HG03108 (cell line): ENCODE measurements around the gene TECTA.
"Not testable (repeated sequence)": the region's sequence is repeated elsewhere in the genome, so short reads cannot be mapped to it uniquely, and the experiment has no call there.

Experiments used
- ATAC-seq: cut with Tn5 transposase; IDR thresholded peaks from one replicate; pipeline ENCODE4 v1.9.1; 2021; ENCODE audit warnings: moderate library complexity; ENCODE audit not compliant: unreplicated experiment

The TECTA gene

GRCh38 chr11:121161349-121161917 is 60.4 kb downstream of the TECTA start:
- no peak for ATAC-seq

GRCh38 chr11:121163658-121164308 is 62.7 kb downstream of the TECTA start:
- no peak for ATAC-seq

DNA sequence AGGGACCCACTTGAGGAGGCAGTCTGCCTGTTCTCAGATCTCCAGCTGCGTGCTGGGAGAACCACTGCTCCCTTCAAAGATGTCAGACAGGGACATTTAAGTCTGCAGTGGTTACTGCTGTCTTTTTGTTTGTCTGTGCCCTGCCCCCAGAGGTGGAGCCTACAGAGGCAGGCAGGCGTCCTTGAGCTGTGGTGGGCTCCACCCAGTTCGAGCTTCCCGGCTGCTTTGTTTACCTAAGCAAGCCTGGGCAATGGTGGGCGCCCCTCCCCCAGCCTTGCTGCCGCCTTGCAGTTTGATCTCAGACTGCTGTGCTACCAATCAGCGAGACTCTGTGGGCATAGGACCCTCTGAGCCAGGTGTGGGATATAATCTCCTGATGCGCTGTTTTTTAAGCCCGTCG is 76.6 kb downstream of the TECTA start:
- ATAC-seq: not testable (repeated sequence)

DNA sequence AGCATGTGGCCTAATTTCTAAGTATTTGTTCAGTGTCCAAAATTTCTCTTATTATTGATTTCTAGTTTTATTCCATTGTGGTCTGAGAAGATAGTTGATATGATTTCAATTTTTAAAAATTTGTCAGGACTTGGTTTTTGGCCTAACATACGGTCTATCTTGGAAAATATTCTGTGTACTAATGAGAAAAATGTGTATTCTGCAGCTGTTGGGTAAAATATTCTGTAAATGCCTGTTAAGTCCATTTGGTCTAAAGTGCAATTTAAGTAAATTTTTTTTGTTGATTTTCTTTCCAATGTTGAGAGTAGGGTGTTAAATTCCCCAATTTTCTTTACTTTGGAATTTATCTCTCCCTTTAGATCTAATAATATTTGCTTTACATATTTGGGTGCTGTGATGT is 78.3 kb downstream of the TECTA start:
- ATAC-seq: no peak

- ATAC-seq: no peak
Measured at GRCh38 chr11:121180183-121180582, 79.1 kb downstream of the TECTA start.

- no peak for ATAC-seq
Measured at GRCh38 chr11:121188776-121189175, 87.7 kb downstream of the TECTA start.

DNA sequence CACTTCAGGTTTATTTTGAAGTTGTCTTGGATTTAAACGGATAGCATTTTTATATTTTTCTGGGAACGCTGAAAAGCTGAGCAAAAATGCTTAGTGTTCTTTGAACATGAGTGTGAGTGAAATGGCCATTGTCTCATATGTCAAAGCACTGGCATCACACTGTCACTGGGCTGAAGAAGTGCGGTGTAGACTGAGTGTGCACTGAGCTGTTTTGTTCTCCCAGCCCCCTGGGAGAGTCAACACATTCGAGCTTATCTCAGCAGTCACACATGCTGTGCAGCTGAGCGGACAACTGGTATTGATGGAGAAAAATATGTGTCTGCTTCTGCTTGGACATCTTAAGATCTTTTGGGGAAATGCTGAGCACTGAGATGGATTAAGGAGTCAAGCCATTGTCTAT is 90.8 kb downstream of the TECTA start:
- no peak for ATAC-seq

DNA sequence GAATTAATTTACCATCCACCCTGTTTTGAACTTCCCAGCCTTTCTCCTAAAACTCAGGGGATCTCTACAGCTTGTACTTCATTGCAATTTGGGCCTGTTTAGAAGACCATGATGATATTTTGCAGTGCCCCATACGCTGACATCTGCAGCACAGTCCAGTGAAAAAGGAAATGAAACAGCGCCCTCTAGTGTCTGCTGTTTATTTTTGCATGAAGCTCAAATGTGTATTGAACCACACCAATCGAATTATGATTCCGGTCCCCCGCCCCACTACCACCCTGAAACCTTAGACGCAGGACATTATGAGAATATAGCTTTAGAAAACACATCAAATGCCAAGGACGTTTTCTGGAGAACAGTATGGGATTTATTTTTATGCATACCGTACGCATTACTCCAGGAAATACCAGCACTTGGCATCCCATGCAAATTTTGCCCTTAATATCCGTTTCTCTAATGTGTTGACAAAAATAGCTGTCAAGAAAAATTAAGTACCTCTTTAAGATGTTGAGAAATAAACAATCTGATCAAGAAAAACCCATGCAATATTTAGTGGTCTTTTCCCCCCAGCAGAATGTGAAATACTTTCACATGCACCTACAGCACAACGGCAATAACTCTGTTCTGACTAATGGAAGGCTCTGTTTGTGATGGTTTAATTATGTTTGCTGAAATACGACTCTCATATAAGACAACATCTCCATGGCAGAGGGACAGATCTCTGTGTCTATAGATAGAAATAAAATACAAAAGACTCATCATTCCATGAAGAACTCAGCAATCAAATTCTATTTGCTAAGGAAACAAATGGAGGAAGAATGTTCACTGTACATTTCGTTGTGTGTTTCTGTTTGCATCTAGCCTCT is 93.9 kb downstream of the TECTA start:
- ATAC-seq: no peak

GRCh38 chr11:121198491-121198890 is 97.4 kb downstream of the TECTA start:
- ATAC-seq: no peak

GRCh38 chr11:121199516-121199915 is 98.5 kb downstream of the TECTA start:
- ATAC-seq: no peak

DNA sequence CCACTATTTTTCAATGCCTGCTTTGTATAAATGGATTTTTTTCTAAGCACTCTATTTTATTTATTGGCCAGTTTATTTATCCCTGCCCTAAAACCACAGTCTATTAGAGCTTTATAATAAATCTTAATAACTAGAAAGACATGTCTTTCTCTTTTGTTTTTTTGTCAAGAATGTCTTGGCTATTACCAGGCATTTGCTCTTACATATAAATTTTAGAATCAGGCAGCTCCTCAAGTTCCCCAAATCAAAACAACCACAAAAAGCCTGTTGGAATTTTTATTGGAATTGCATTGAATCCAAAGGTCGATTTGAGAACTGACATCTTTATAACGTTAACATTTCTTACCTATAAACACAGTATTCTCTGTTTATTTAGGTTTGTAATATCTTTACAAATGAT is 105.8 kb downstream of the TECTA start:
- no peak for ATAC-seq

DNA sequence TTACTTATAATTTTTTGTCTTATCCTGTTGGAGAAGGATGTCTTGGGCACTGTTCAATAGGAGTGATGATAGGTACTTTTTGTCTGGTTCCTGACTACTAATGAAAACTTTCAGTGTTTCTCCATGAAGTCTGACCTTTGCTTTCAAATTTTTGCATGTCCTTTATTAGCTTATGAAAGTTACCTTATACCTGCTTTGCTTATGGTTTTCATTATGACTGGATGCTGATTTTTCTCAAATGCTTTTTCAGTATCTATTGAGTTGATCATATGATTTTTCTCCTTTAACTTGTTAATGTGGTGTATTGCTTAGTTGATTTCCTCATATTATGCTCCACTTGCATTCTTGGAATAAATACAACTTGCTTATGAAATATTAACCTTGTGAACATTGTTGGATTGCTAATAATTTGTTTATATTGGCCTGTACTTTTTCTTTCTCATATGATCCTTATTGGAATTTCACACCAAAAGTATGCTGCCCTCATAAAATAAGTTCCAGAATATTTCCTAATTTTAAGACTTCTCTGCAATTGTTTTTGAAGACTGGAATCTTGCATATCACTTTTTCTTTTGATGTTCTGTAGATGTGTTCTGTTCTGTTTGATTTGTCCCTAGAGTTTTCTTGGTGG is 106.6 kb downstream of the TECTA start:
- peak; percentile 64 for ATAC-seq

- ATAC-seq: no peak
Measured at GRCh38 chr11:121210445-121211080, 109.5 kb downstream of the TECTA start.

DNA sequence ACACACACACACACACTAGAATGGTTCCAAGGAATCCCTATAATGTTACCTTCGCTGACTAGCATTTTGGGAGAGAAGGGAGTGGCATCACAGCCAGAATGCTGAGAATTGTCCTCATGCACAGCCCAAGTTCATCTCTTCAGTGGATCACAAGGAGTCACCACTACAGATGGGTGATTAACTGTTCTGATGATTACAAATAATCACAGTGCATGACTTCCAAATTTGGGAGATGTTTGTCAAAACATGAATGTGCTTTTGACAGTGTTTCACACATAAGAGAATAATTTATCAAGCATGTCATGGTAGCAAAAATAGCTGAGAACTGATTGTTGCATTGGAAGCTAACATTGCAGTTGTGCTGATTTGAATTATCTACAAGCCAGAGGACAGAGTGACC is 110.6 kb downstream of the TECTA start:
- no peak for ATAC-seq

GRCh38 chr11:121212536-121213361 is 111.7 kb downstream of the TECTA start:
- ATAC-seq: no peak

- no peak for ATAC-seq
Measured at GRCh38 chr11:121213362-121213893, 112.4 kb downstream of the TECTA start.

- no peak for ATAC-seq
Measured at GRCh38 chr11:121214861-121215260, 113.8 kb downstream of the TECTA start.

DNA sequence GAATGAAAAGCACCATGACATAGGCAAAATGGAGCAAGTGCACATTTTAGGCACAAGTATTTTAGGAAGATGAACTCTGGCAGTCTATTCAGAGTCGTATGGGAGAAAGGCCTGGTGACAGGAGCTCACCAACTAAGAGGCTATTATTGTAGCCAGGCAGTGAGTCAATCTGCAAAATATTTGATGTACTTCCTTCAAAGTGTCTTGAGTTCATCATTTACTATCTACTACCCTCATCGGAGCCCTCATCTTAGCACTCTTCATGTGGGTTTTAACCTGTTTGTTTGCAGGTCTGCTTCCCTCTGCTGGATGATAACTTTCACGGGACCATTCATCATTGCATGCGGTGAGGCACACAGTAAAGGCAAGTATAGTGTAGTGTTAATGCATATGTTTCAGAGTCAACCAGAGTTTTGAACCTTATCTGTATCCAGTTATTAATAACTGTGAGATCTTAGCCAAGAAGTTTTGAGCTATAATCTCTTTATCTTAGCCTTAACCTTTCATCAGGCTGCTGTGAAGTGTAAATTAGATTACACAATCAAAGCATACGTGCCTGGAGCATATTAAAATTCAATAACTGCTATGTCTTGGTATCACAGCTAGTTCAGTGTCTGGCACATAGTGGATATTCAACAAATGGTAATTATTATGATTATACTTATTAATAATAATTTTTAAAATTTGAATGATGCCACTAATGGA is 120.6 kb downstream of the TECTA start:
- ATAC-seq: no peak

GRCh38 chr11:121223161-121223560 is 122.1 kb downstream of the TECTA start:
- no peak for ATAC-seq
